HepG2 (cell line): ENCODE data around the gene JTB. TPM values are rescaled to one million over a fixed set of nuclear protein-coding genes. Genes with fewer than 3 reads are reported as not detected.

Experiments
- CBX1 ChIP-seq: IDR thresholded peaks from one replicate; pipeline ENCODE4 v1.6.1; 2016; ENCODE audit warnings: antibody characterized with exemption, low read depth
- EEA1 ChIP-seq: sonication (generic); formaldehyde crosslinking; IDR thresholded peaks from 2 replicates; pipeline ENCODE4 v1.5.1; 2020; ENCODE audit warnings: mild to moderate bottlenecking, missing genetic modification reagents, borderline replicate concordance
- ISX ChIP-seq: sonication (generic); formaldehyde crosslinking; conservative IDR thresholded peaks from 2 replicates; pipeline ENCODE4 v1.5.0; 2020; ENCODE audit warnings: missing genetic modification reagents
- NR1H2 ChIP-seq: sonication (generic); formaldehyde crosslinking; IDR thresholded peaks from 2 replicates; pipeline ENCODE4 v1.8.1; 2022; ENCODE audit warnings: low read depth, missing genetic modification reagents, borderline replicate concordance
- PHF20 ChIP-seq: sonication (generic); formaldehyde crosslinking; IDR thresholded peaks from 2 replicates; pipeline ENCODE4 v1.5.0; 2020; ENCODE audit warnings: mild to moderate bottlenecking, missing genetic modification reagents
- RAD21 ChIP-seq: fragments of 450-650 bp; formaldehyde crosslinking; IDR thresholded peaks from 2 replicates; pipeline ENCODE4 v1.5.0; 2020; ENCODE audit warnings: mild to moderate bottlenecking
- TRIM24 ChIP-seq: sonication (generic); formaldehyde crosslinking; IDR thresholded peaks from 2 replicates; pipeline ENCODE4 v1.8.0; 2022; ENCODE audit warnings: mild to moderate bottlenecking, missing genetic modification reagents
- polyA plus RNA-seq, 8 experiments: library from polyadenylated mRNA; depleted of rRNA in 3 of 8; stranded (reverse) in 7 of 8; unstranded in 1 of 8; fragments of >200 nt; fragmentation: Illumina TruSeq in 4 of 8; extraction: Trizol in 4 of 8; gene quantifications; 2 replicates each; pipeline versions ENCODE4 v1.2.1 to v1.2.3, GENCODE V29; 2011 to 2016; ENCODE audit warnings: low read depth in 4 of 8, missing spikeins in 1 of 8, mixed read lengths in 1 of 8; ENCODE audit not compliant: insufficient read depth in 1 of 8
- total RNA-seq, 5 experiments: library from RNA; depleted of rRNA; stranded (reverse); fragments of >200 nt; fragmentation: Illumina TruSeq; extraction: Trizol; gene quantifications; 2 replicates each; pipeline ENCODE4 v1.2.3, GENCODE V29; 2016; ENCODE audit warnings: low read depth in 1 of 5
- TF ChIP-seq, protein P1 (sequence below): fragments of 450-650 bp; IDR thresholded peaks from 2 replicates; pipeline ENCODE4 v1.6.1; 2016
- TF ChIP-seq, protein P2 (sequence below): sonication (generic); formaldehyde crosslinking; IDR thresholded peaks from 2 replicates; pipeline ENCODE4 v1.4.0; 2020; ENCODE audit warnings: missing genetic modification reagents
- TF ChIP-seq, protein P3 (sequence below), 2 experiments: sonication (generic) in 1 of 2; formaldehyde crosslinking in 1 of 2; IDR thresholded peaks; 2 replicates each; pipeline versions ENCODE4 v1.6.1 to v1.9.0; 2014 to 2022; ENCODE audit warnings: antibody characterized with exemption in 1 of 2, borderline replicate concordance in 1 of 2, inconsistent platforms in 1 of 2, low read depth in 1 of 2, missing genetic modification reagents in 1 of 2
- TF ChIP-seq, protein P4 (sequence below): IDR thresholded peaks from 2 replicates; pipeline ENCODE4 v1.6.1; 2012; ENCODE audit warnings: low read length, improper control_type of control experiment
- TF ChIP-seq, protein P5 (sequence below): sonication (generic); formaldehyde crosslinking; IDR thresholded peaks from 2 replicates; pipeline ENCODE4 v1.4.0; 2020; ENCODE audit warnings: missing genetic modification reagents, borderline replicate concordance

JTB gene
- total and polyA plus RNA-seq, 2 of the 13 experiments (the other 11 are each of a cell fraction or from before 2014, with no cell fraction given): 96.7 to 99.2 TPM

DNA sequence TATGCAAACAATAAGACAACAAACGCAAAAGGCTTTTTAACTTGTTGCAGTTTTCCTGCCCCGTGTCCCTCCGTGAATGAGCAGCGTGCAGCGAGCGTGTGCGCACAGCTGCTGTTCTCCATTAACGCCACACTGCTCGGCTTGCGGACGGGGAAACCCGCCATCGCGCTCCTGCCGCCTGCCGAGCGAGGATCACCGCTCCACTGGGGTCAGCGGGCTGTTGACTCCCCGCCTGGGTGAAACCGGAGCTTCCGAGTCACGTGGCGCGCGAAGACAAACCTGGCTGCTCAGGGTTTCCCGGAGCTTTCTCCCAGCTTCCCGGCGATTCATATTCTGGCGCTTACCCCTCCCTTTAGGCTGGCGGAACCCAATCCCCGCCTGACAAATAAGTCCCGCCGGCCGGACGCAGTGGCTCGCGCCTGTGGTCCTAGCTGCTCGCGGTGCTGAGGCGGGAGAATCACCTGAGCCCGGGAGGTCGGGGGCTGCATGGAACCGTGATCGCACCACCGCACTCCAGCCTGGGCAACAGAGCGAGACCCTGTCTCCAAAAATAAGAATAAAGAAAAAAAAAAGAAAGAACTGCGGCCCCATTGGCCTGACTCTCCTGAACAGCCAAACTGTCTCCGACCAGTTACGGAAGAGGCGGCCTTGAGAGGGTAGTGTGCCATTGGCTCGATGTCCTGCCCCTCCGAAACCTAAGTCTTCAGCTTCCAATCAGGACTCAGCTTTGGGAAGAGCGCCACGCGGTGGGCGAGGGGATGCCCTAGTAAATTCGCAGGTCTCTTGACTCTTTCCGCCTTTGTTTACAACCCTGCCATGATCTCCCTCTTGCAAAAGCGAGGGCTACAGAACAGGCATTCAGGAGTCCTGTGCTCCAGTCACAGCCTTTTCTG, 10.1 kb downstream of the JTB start, which contains the start of gene CREB3L4 (continued):
- TF ChIP-seq, protein P1, sequence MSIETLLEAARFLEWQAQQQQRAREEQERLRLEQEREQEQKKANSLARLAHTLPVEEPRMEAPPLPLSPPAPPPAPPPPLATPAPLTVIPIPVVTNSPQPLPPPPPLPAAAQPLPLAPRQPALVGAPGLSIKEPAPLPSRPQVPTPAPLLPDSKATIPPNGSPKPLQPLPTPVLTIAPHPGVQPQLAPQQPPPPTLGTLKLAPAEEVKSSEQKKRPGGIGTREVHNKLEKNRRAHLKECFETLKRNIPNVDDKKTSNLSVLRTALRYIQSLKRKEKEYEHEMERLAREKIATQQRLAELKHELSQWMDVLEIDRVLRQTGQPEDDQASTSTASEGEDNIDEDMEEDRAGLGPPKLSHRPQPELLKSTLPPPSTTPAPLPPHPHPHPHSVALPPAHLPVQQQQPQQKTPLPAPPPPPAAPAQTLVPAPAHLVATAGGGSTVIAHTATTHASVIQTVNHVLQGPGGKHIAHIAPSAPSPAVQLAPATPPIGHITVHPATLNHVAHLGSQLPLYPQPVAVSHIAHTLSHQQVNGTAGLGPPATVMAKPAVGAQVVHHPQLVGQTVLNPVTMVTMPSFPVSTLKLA: peak; percentile 68
- no peak for TF ChIP-seq ISX (CRISPR knock-in tag)
- TF ChIP-seq, protein P2, sequence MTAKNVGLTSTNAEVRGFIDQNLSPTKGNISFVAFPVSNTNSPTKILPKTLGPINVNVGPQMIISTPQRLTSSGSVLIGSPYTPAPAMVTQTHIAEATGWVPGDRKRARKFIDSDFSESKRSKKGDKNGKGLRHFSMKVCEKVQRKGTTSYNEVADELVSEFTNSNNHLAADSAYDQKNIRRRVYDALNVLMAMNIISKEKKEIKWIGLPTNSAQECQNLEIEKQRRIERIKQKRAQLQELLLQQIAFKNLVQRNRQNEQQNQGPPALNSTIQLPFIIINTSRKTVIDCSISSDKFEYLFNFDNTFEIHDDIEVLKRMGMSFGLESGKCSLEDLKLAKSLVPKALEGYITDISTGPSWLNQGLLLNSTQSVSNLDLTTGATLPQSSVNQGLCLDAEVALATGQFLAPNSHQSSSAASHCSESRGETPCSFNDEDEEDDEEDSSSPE (CRISPR knock-in tag): peak; percentile 86
- TF ChIP-seq, protein P3, sequence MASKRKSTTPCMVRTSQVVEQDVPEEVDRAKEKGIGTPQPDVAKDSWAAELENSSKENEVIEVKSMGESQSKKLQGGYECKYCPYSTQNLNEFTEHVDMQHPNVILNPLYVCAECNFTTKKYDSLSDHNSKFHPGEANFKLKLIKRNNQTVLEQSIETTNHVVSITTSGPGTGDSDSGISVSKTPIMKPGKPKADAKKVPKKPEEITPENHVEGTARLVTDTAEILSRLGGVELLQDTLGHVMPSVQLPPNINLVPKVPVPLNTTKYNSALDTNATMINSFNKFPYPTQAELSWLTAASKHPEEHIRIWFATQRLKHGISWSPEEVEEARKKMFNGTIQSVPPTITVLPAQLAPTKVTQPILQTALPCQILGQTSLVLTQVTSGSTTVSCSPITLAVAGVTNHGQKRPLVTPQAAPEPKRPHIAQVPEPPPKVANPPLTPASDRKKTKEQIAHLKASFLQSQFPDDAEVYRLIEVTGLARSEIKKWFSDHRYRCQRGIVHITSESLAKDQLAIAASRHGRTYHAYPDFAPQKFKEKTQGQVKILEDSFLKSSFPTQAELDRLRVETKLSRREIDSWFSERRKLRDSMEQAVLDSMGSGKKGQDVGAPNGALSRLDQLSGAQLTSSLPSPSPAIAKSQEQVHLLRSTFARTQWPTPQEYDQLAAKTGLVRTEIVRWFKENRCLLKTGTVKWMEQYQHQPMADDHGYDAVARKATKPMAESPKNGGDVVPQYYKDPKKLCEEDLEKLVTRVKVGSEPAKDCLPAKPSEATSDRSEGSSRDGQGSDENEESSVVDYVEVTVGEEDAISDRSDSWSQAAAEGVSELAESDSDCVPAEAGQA (IDR thresholded peaks at IDR 0.05; ENCODE audit: low read depth): 0 out of 2 replicates have a peak, but pooled peaks have one; percentile 34
- TF ChIP-seq, protein P3 (CRISPR knock-in tag; IDR thresholded peaks at IDR 0.05; ENCODE audit: borderline replicate concordance): no peak
- peak; percentile 81 for TF ChIP-seq PHF20
- TF ChIP-seq RAD21: peak; percentile 63; the same call in 1 of the 2 replicates
- TF ChIP-seq, protein P4, sequence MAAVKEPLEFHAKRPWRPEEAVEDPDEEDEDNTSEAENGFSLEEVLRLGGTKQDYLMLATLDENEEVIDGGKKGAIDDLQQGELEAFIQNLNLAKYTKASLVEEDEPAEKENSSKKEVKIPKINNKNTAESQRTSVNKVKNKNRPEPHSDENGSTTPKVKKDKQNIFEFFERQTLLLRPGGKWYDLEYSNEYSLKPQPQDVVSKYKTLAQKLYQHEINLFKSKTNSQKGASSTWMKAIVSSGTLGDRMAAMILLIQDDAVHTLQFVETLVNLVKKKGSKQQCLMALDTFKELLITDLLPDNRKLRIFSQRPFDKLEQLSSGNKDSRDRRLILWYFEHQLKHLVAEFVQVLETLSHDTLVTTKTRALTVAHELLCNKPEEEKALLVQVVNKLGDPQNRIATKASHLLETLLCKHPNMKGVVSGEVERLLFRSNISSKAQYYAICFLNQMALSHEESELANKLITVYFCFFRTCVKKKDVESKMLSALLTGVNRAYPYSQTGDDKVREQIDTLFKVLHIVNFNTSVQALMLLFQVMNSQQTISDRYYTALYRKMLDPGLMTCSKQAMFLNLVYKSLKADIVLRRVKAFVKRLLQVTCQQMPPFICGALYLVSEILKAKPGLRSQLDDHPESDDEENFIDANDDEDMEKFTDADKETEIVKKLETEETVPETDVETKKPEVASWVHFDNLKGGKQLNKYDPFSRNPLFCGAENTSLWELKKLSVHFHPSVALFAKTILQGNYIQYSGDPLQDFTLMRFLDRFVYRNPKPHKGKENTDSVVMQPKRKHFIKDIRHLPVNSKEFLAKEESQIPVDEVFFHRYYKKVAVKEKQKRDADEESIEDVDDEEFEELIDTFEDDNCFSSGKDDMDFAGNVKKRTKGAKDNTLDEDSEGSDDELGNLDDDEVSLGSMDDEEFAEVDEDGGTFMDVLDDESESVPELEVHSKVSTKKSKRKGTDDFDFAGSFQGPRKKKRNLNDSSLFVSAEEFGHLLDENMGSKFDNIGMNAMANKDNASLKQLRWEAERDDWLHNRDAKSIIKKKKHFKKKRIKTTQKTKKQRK: no peak
- TF ChIP-seq CBX1: peak; percentile 80
- TF ChIP-seq, protein P5, sequence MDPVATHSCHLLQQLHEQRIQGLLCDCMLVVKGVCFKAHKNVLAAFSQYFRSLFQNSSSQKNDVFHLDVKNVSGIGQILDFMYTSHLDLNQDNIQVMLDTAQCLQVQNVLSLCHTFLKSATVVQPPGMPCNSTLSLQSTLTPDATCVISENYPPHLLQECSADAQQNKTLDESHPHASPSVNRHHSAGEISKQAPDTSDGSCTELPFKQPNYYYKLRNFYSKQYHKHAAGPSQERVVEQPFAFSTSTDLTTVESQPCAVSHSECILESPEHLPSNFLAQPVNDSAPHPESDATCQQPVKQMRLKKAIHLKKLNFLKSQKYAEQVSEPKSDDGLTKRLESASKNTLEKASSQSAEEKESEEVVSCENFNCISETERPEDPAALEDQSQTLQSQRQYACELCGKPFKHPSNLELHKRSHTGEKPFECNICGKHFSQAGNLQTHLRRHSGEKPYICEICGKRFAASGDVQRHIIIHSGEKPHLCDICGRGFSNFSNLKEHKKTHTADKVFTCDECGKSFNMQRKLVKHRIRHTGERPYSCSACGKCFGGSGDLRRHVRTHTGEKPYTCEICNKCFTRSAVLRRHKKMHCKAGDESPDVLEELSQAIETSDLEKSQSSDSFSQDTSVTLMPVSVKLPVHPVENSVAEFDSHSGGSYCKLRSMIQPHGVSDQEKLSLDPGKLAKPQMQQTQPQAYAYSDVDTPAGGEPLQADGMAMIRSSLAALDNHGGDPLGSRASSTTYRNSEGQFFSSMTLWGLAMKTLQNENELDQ (CRISPR knock-in tag): no peak
- TF ChIP-seq NR1H2: no peak
- TF ChIP-seq TRIM24 (CRISPR knock-in tag): no peak
- peak; percentile 88; the same call in 1 of the 2 replicates for TF ChIP-seq EEA1
